ENCODE measurements around the gene ALDH1A2.
A peak's percentile ranks its signal among the peaks of the same experiment; 100 is the strongest.

DNA sequence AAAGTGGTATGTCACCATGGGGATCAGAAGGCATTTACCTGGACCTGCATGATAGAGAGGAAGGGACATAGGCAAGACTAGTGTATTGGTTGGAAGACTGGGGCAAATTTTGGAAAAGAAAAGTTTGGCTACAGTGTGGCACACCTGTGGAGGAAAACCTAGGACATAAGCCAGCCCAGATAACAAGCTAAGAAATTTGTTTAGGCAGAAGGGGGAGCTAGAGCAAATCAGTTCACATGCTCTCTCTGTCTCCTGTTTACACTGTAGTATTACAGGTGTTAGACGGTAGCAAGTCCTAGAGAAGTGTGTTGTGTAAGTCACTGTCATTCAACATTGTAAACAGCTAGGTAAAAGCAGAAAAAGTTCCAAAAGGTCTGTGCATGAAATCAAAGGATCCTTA lies 11.9 kb upstream of the ALDH1A2 start:
- TF ChIP-seq POLR2A (IDR thresholded peaks at IDR 0.05), result no peak
- TF ChIP-seq, protein P1, sequence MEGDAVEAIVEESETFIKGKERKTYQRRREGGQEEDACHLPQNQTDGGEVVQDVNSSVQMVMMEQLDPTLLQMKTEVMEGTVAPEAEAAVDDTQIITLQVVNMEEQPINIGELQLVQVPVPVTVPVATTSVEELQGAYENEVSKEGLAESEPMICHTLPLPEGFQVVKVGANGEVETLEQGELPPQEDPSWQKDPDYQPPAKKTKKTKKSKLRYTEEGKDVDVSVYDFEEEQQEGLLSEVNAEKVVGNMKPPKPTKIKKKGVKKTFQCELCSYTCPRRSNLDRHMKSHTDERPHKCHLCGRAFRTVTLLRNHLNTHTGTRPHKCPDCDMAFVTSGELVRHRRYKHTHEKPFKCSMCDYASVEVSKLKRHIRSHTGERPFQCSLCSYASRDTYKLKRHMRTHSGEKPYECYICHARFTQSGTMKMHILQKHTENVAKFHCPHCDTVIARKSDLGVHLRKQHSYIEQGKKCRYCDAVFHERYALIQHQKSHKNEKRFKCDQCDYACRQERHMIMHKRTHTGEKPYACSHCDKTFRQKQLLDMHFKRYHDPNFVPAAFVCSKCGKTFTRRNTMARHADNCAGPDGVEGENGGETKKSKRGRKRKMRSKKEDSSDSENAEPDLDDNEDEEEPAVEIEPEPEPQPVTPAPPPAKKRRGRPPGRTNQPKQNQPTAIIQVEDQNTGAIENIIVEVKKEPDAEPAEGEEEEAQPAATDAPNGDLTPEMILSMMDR (IDR thresholded peaks at IDR 0.05), result peak; percentile 34 to 58 (median 52)

Measured in right lobe of liver (tissue), 4 donors.